HL-60/S4 treated with retinoic acid at 250 ng/mL for 4 days and 3 days (cell line): Measurements from ENCODE around the gene SRRM2.

ENCODE experiments used
- in situ Hi-C: fragments of 300-500 bp; cut with MboI; formaldehyde crosslinking; loops from 2 replicates; pipeline ENCODE4 v1.7.0; 2022; ENCODE audit warnings: low sequenced_read_pairs

Gene SRRM2

GRCh38 chr16:2757344-2757743 is 4.9 kb downstream of the SRRM2 start:
- in situ Hi-C loops, result no loop called here

- in situ Hi-C loops, result no loop called here
These were observed 9.0 kb downstream of the SRRM2 start for GRCh38 chr16:2761472-2761871.

GRCh38 chr16:2761886-2762583 is 9.6 kb downstream of the SRRM2 start:
- in situ Hi-C loops, result no loop called here

- in situ Hi-C loops, result no loop called here
These were observed 10.3 kb downstream of the SRRM2 start for GRCh38 chr16:2762711-2763110.

GRCh38 chr16:2763173-2763572 is 10.7 kb downstream of the SRRM2 start:
- in situ Hi-C loops, result no loop called here

GRCh38 chr16:2764718-2765117 is 12.3 kb downstream of the SRRM2 start:
- in situ Hi-C loops, result no loop called here

- in situ Hi-C loops, result no loop called here
These were observed 13.3 kb downstream of the SRRM2 start for GRCh38 chr16:2765462-2766404.

- in situ Hi-C loops, result no loop called here
These were observed 14.1 kb downstream of the SRRM2 start for GRCh38 chr16:2766430-2767139.

- in situ Hi-C loops, result no loop called here
These were observed 14.8 kb downstream of the SRRM2 start for GRCh38 chr16:2767140-2767731.

- in situ Hi-C loops, result no loop called here
These were observed 15.5 kb downstream of the SRRM2 start for GRCh38 chr16:2767891-2768290.

GRCh38 chr16:2768403-2769089 is 16.1 kb downstream of the SRRM2 start:
- in situ Hi-C loops, result no loop called here

GRCh38 chr16:2769100-2769529 is 16.7 kb downstream of the SRRM2 start:
- in situ Hi-C loops, result no loop called here

- in situ Hi-C loops, result no loop called here
These were observed 17.2 kb downstream of the SRRM2 start for GRCh38 chr16:2769675-2770056.

- in situ Hi-C loops, result no loop called here
These were observed 17.9 kb downstream of the SRRM2 start for GRCh38 chr16:2770057-2770951.

GRCh38 chr16:2771496-2772402 is 19.3 kb downstream of the SRRM2 start:
- in situ Hi-C loops, result no loop called here

- in situ Hi-C loops, result no loop called here
These were observed 20.9 kb downstream of the SRRM2 start for GRCh38 chr16:2773188-2773968.

- in situ Hi-C loops, result no loop called here
These were observed 21.9 kb downstream of the SRRM2 start for GRCh38 chr16:2774161-2774891.
